Fibroblast of pulmonary artery (primary cell): Measurements from ENCODE around the gene RANBP17.
A peak's percentile ranks its signal among the peaks of the same experiment; 100 is the strongest.

Experiments used
- DNase-seq: peaks from one replicate; pipeline ENCODE4 v3.0.0-alpha.2; 2010; ENCODE audit warnings: low read depth
- H3K4me3 ChIP-seq: replicated peaks from 2 replicates; pipeline ENCODE4 v1.5.1; 2011; ENCODE audit warnings: low read depth, mild to moderate bottlenecking, control low read depth, low read length, moderate library complexity
- TF ChIP-seq, protein P1 (sequence below): IDR thresholded peaks from 2 replicates; pipeline ENCODE4 v1.5.1; 2011; ENCODE audit warnings: mild to moderate bottlenecking, control low read depth, low read length, inconsistent platforms; ENCODE audit errors: missing control alignments

Gene RANBP17

GRCh38 chr5:171142617-171143016 lies 280.8 kb downstream of the RANBP17 start:
- H3K4me3 ChIP-seq = no peak overlapping the region
- DNase-seq = no peak
- TF ChIP-seq, protein P1, sequence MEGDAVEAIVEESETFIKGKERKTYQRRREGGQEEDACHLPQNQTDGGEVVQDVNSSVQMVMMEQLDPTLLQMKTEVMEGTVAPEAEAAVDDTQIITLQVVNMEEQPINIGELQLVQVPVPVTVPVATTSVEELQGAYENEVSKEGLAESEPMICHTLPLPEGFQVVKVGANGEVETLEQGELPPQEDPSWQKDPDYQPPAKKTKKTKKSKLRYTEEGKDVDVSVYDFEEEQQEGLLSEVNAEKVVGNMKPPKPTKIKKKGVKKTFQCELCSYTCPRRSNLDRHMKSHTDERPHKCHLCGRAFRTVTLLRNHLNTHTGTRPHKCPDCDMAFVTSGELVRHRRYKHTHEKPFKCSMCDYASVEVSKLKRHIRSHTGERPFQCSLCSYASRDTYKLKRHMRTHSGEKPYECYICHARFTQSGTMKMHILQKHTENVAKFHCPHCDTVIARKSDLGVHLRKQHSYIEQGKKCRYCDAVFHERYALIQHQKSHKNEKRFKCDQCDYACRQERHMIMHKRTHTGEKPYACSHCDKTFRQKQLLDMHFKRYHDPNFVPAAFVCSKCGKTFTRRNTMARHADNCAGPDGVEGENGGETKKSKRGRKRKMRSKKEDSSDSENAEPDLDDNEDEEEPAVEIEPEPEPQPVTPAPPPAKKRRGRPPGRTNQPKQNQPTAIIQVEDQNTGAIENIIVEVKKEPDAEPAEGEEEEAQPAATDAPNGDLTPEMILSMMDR = no peak

GRCh38 chr5:171143171-171143570 lies 281.4 kb downstream of the RANBP17 start:
- TF ChIP-seq, protein P1 = no peak
- DNase-seq = no peak
- no peak overlapping the region for H3K4me3 ChIP-seq

DNA sequence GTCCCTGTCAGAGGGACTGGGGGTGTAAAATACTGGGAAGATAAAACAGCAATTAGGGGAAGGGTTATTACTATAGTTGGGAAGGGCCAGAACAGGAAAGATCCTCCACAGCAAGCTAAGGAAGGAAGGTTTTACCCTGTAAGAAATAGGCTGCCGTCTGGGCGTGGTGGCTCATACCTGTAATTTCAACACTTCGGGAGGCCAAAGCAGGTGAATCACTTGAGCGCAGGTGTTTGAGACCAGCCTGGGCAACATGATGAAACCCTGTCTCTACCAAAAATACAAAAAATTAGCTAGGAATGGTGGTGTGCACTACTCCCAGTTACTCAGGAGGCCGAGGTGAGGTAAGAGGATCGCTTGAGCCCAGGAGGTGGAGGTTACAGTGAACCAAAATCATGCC lies 282.1 kb downstream of the RANBP17 start:
- TF ChIP-seq, protein P1 = no peak
- H3K4me3 ChIP-seq = no peak overlapping the region
- DNase-seq = no peak

DNA sequence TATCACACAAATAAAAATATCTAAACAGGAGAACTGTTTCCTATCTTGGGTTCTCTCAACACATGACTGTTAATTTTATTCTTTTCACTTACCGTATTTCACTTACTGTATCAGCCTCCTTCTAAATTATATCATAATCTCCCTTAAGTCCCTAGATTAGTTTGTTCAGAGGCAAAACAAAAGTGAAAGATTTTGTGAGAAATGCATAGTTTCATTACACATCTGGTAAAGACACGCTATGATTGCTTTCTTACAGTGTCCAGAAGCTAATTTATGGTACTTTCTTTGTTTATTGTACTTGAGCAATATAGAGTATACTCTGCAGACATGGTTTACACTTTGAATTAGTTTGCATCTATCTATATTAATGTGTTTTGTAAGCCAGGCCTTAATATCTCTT lies 287.5 kb downstream of the RANBP17 start:
- H3K4me3 ChIP-seq = no peak overlapping the region
- no peak for DNase-seq
- TF ChIP-seq, protein P1 = no peak

- TF ChIP-seq, protein P1 = no peak
- no peak overlapping the region for H3K4me3 ChIP-seq
Measured at GRCh38 chr5:171149772-171150171, 288.0 kb downstream of the RANBP17 start.

GRCh38 chr5:171152382-171152781 lies 290.6 kb downstream of the RANBP17 start:
- TF ChIP-seq, protein P1 = peak; percentile 33
- no peak overlapping the region for H3K4me3 ChIP-seq
- peak; percentile 41 for DNase-seq

More at GRCh38 chr5:171149772-171150171, 288.0 kb downstream of the RANBP17 start:
- no peak for DNase-seq

GRCh38 chr5:171155621-171156020 lies 293.8 kb downstream of the RANBP17 start:
- peak; percentile 44 for DNase-seq
- TF ChIP-seq, protein P1 = no peak
- H3K4me3 ChIP-seq = no peak overlapping the region
